COLO829 (cell line): ENCODE data around the gene HOXA2.

ENCODE experiments used
- DNase-seq: peaks from one replicate; pipeline ENCODE4 v3.0.0; 2012; ENCODE audit warnings: low spot score

HOXA2 gene

GRCh38 chr7:27124902-27125689, 22.6 kb upstream of the HOXA2 start:
- no peak for DNase-seq

- DNase-seq = no peak
Measured at GRCh38 chr7:27124096-27124901, 21.8 kb upstream of the HOXA2 start.

- no peak for DNase-seq
Measured at GRCh38 chr7:27123477-27124053, 21.1 kb upstream of the HOXA2 start.

- DNase-seq = peak; percentile 95
Measured at GRCh38 chr7:27123007-27123476, 20.6 kb upstream of the HOXA2 start.

GRCh38 chr7:27122077-27122910, 19.8 kb upstream of the HOXA2 start:
- no peak for DNase-seq

GRCh38 chr7:27121684-27122076, 19.2 kb upstream of the HOXA2 start:
- no peak for DNase-seq

- DNase-seq = no peak
Measured at GRCh38 chr7:27119412-27119911, 17.0 kb upstream of the HOXA2 start.

GRCh38 chr7:27118580-27118979, 16.1 kb upstream of the HOXA2 start:
- DNase-seq = no peak

GRCh38 chr7:27117887-27118491, 15.5 kb upstream of the HOXA2 start:
- no peak for DNase-seq

- DNase-seq = no peak
Measured at GRCh38 chr7:27116962-27117886, 14.7 kb upstream of the HOXA2 start.

GRCh38 chr7:27116031-27116961, 13.8 kb upstream of the HOXA2 start:
- DNase-seq = no peak

- DNase-seq = no peak
Measured at GRCh38 chr7:27115221-27116026, 12.9 kb upstream of the HOXA2 start.

GRCh38 chr7:27114881-27115220, 12.4 kb upstream of the HOXA2 start:
- DNase-seq = no peak

GRCh38 chr7:27113991-27114769, 11.7 kb upstream of the HOXA2 start:
- DNase-seq = no peak

GRCh38 chr7:27112955-27113949, 10.8 kb upstream of the HOXA2 start:
- DNase-seq = peak; percentile 90

GRCh38 chr7:27112361-27112760, 9.9 kb upstream of the HOXA2 start:
- no peak for DNase-seq
